Panc1 (cell line): ENCODE results near the gene LRP4. TPM values are rescaled to one million over a fixed set of nuclear protein-coding genes. Genes with fewer than 3 reads are reported as not detected.

Experiments used
- ATAC-seq: fragments of 200-7000 bp; cut with Tn5 transposase; 2 replicates; pipeline ENCODE4 v1.9.1; 2020; ENCODE audit warnings: mild to moderate bottlenecking, moderate library complexity
- BruUV-seq: library from RNA; stranded (reverse); fragments of 400-500 nt; replicated peaks from 2 replicates; lab custom pipeline; 2021; lab: Mats Ljungman, UMichigan
- CTCF ChIA-PET: fragments of 300-600 bp; sonication (Branson Sonifier 250); formaldehyde crosslinking; loops from one replicate; lab custom pipeline; 2022; ENCODE audit warnings: antibody characterized with exemption; lab: Charles Lee
- POLR2A ChIA-PET: fragments of 300-600 bp; sonication (Branson Sonifier 250); formaldehyde crosslinking; loops from one replicate; lab custom pipeline; 2022; ENCODE audit warnings: antibody characterized with exemption; lab: Charles Lee
- DNase-seq: peaks from one replicate; pipeline ENCODE4 v3.0.0-alpha.2; 2010; ENCODE audit warnings: low read depth, low spot score
- H3K27ac ChIP-seq: 2 replicates; pipeline ENCODE4 v1.5.1; 2011; ENCODE audit warnings: mild to moderate bottlenecking, low read length, inconsistent platforms
- H3K27me3 ChIP-seq: fragments of 200-500 bp; sonication (Bioruptor generic); 2 replicates; pipeline ENCODE4 v1.6.0; 2014; ENCODE audit warnings: low read length, inconsistent platforms; ENCODE audit not compliant: control insufficient read depth, insufficient read depth
- H3K36me3 ChIP-seq: fragments of 200-500 bp; sonication (Bioruptor generic); 2 replicates; pipeline ENCODE4 v1.5.1; 2014; ENCODE audit warnings: inconsistent platforms, mild to moderate bottlenecking, low read length, moderate library complexity; ENCODE audit not compliant: control insufficient read depth, insufficient read depth
- H3K4me1 ChIP-seq: 2 replicates; pipeline ENCODE4 v1.5.1; 2011; ENCODE audit warnings: inconsistent platforms, mild to moderate bottlenecking, low read length, moderate library complexity; ENCODE audit not compliant: control insufficient read depth, insufficient read depth
- H3K4me3 ChIP-seq, 2 experiments: 2 replicates each; pipeline ENCODE4 v1.5.1; 2011 to 2012; ENCODE audit warnings: low read depth in 2 of 2, low read length in 2 of 2, mild to moderate bottlenecking in 2 of 2, inconsistent platforms in 1 of 2, moderate library complexity in 1 of 2
- H3K9me3 ChIP-seq: fragments of 200-500 bp; sonication (Bioruptor generic); 2 replicates; pipeline ENCODE4 v1.5.1; 2014; ENCODE audit warnings: low read depth, mild to moderate bottlenecking, inconsistent platforms, low read length, moderate library complexity; ENCODE audit not compliant: control insufficient read depth, insufficient read depth
- CTCF ChIP-seq: fragments of 450-650 bp; IDR thresholded peaks from 2 replicates; pipeline ENCODE4 v1.5.1; 2017; ENCODE audit warnings: mild to moderate bottlenecking
- POLR2AphosphoS5 ChIP-seq: IDR thresholded peaks from 2 replicates; pipeline ENCODE4 v1.6.1; 2012; ENCODE audit warnings: mild to moderate bottlenecking, low read depth, low read length, moderate library complexity
- REST ChIP-seq, 2 experiments: IDR thresholded peaks; 2 replicates each; pipeline ENCODE4 v1.6.1; 2011 to 2012; ENCODE audit warnings: low read depth in 2 of 2, control low read depth in 1 of 2, low read length in 1 of 2, mild to moderate bottlenecking in 1 of 2, moderate library complexity in 1 of 2; ENCODE audit not compliant: insufficient read depth in 1 of 2
- SIN3A ChIP-seq: IDR thresholded peaks from 2 replicates; pipeline ENCODE4 v1.6.1; 2012; ENCODE audit warnings: low read depth, mild to moderate bottlenecking, low read length, moderate library complexity, borderline replicate concordance; ENCODE audit not compliant: insufficient read depth
- TCF7L2 ChIP-seq: IDR thresholded peaks from 2 replicates; pipeline ENCODE4 v1.6.1; 2011; ENCODE audit warnings: mild to moderate bottlenecking, low read depth, low read length, inconsistent platforms
- in situ Hi-C: cut with HindIII; loops from 2 replicates; pipeline ENCODE4 v1.10.0; 2016; ENCODE audit warnings: low sequenced_read_pairs, low pct_unique_long_range_greater_than_20kb
- intact Hi-C: fragments of 100-400 bp; cut with micrococcal nuclease; formaldehyde crosslinking; loops from one replicate; pipeline ENCODE4 v1.10.0; 2022; ENCODE audit not compliant: unreplicated experiment
- total RNA-seq: library from RNA; stranded (reverse); gene quantifications from one replicate; pipeline ENCODE4 v1.2.1, GENCODE V29; 2021; ENCODE audit not compliant: unreplicated experiment

LRP4 gene
- total RNA-seq, 1 experiment from 2014 or later: 11.7 TPM

GRCh38 chr11:46850829-46851380 lies 67.4 kb downstream of the LRP4 start:
- no peaks in the 10 kb centered on the region for H3K9me3 ChIP-seq

GRCh38 chr11:46849631-46850030 lies 68.7 kb downstream of the LRP4 start:
- in situ Hi-C loops: no loop called here
- H3K36me3 ChIP-seq: peaks cover 4% of the 10 kb centered on the region; the same call in 1 of the 2 replicates
- H3K27ac ChIP-seq: no peak overlapping the region
- no TSS peak for BruUV-seq
- H3K4me1 ChIP-seq: peaks cover 1% of the 10 kb centered on the region; the same call in 1 of the 2 replicates
- H3K4me3 ChIP-seq: no peak overlapping the region
- TF ChIP-seq REST (IDR thresholded peaks at IDR 0.05; ENCODE audit: insufficient read depth in 1 of 2, low read depth in 2 of 2, low read length in 1 of 2): no peak
- no peak for TF ChIP-seq CTCF
- TF ChIP-seq POLR2AphosphoS5: no peak
- no peak for TF ChIP-seq SIN3A
- TF ChIP-seq TCF7L2: no peak
- ATAC-seq (no peak), DNase-seq (no peak)
- no peaks in the 10 kb centered on the region for H3K9me3 ChIP-seq
- H3K27me3 ChIP-seq: no peaks in the 10 kb centered on the region
- intact Hi-C loops: no loop called here
- CTCF ChIA-PET: no interaction called here
- POLR2A ChIA-PET: no interaction called here

More at GRCh38 chr11:46850829-46851380, 67.4 kb downstream of the LRP4 start:
- Histone ChIP-seq H3K27ac (no peak overlapping the region), H3K4me1 (no peaks in the 10 kb centered on the region; the same call in 1 of the 2 replicates), H3K4me3 (no peak overlapping the region), H3K36me3 (no peaks in the 10 kb centered on the region), H3K27me3 (no peaks in the 10 kb centered on the region)
- no peak for DNase-seq
- POLR2A ChIA-PET: no interaction called here
- ATAC-seq: no peak
- TF ChIP-seq TCF7L2: no peak
- no peak for TF ChIP-seq REST (IDR thresholded peaks at IDR 0.05; ENCODE audit: insufficient read depth in 1 of 2, low read depth in 2 of 2, low read length in 1 of 2)
- intact Hi-C loops: no loop called here
- in situ Hi-C loops: no loop called here
- BruUV-seq: no TSS peak
- CTCF ChIA-PET: no interaction called here
